GM23338 (cell line): ENCODE measurements around the gene RAB25.

ENCODE experiments used
- CREB1 ChIP-seq: fragments of 250-450 bp; sonication (Bioruptor Pico); IDR thresholded peaks from 2 replicates; pipeline ENCODE4 v1.5.0; 2020; ENCODE audit warnings: low read depth, mild to moderate bottlenecking, moderate library complexity
- EZH2 ChIP-seq: fragments of 200-600 bp; sonication (generic); IDR thresholded peaks from one replicate; pipeline ENCODE4 v1.8.0; 2017; ENCODE audit warnings: antibody characterized with exemption, mild to moderate bottlenecking, low read depth; ENCODE audit not compliant: unreplicated experiment
- EZH2phosphoT487 ChIP-seq: fragments of 200-600 bp; sonication (generic); IDR thresholded peaks from one replicate; pipeline ENCODE4 v1.8.1; 2018; ENCODE audit warnings: antibody characterized with exemption; ENCODE audit not compliant: unreplicated experiment
- JUNB ChIP-seq: IDR thresholded peaks from one replicate; pipeline ENCODE4 v1.6.1; 2016; ENCODE audit warnings: antibody characterized with exemption; ENCODE audit not compliant: unreplicated experiment
- POLR2AphosphoS5 ChIP-seq: IDR thresholded peaks from 2 replicates; pipeline ENCODE4 v1.6.1; 2016; ENCODE audit warnings: antibody characterized with exemption, low read depth
- STAT1 ChIP-seq: IDR thresholded peaks from one replicate; pipeline ENCODE4 v1.6.1; 2016; ENCODE audit warnings: antibody characterized with exemption; ENCODE audit not compliant: unreplicated experiment
- ZNF114 ChIP-seq: fragments of 250-450 bp; sonication (Bioruptor Pico); IDR thresholded peaks from 2 replicates; pipeline ENCODE4 v1.5.0; 2020; ENCODE audit warnings: mild to moderate bottlenecking, moderate library complexity
- ZNF331 ChIP-seq: fragments of 250-450 bp; sonication (Bioruptor Pico); IDR thresholded peaks from 2 replicates; pipeline ENCODE4 v1.5.0; 2020; ENCODE audit warnings: low read depth, mild to moderate bottlenecking, moderate library complexity
- TF ChIP-seq, protein P1 (sequence below), 2 experiments: fragments of 200-600 bp in 1 of 2; sonication (generic) in 1 of 2; conservative IDR thresholded peaks; 2 replicates each; pipeline versions ENCODE4 v1.5.1 to v1.6.1; 2016 to 2017; ENCODE audit warnings: antibody characterized with exemption in 2 of 2, low read depth in 2 of 2, mild to moderate bottlenecking in 2 of 2, moderate library complexity in 1 of 2
- TF ChIP-seq, protein P2 (sequence below): IDR thresholded peaks from one replicate; pipeline ENCODE4 v1.6.1; 2018; ENCODE audit warnings: antibody characterized with exemption; ENCODE audit not compliant: unreplicated experiment
- TF ChIP-seq, protein P3 (sequence below): IDR thresholded peaks from 2 replicates; pipeline ENCODE4 v1.6.1; 2016; ENCODE audit warnings: antibody characterized with exemption

DNA sequence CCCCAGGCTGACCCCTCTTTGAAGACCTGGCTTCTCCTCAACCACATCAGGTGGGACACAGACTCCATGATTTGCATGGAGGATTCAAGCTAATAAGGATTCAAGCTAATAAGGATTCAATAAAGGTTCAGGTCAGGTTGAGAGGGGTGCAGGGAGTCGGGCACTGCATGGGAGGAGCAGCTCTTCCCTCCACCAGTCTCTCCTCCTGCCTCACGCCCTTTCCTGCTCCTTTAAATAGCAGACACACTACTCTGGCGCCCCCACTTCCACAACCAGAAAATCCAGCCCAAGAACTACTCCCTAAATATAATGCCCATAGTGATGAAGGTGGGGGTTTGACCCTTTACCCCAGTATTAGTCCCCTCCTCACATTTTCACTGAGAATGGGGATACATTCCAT, 14.2 kb downstream of the RAB25 start:
- TF ChIP-seq POLR2AphosphoS5: no peak
- TF ChIP-seq, protein P1, sequence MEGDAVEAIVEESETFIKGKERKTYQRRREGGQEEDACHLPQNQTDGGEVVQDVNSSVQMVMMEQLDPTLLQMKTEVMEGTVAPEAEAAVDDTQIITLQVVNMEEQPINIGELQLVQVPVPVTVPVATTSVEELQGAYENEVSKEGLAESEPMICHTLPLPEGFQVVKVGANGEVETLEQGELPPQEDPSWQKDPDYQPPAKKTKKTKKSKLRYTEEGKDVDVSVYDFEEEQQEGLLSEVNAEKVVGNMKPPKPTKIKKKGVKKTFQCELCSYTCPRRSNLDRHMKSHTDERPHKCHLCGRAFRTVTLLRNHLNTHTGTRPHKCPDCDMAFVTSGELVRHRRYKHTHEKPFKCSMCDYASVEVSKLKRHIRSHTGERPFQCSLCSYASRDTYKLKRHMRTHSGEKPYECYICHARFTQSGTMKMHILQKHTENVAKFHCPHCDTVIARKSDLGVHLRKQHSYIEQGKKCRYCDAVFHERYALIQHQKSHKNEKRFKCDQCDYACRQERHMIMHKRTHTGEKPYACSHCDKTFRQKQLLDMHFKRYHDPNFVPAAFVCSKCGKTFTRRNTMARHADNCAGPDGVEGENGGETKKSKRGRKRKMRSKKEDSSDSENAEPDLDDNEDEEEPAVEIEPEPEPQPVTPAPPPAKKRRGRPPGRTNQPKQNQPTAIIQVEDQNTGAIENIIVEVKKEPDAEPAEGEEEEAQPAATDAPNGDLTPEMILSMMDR (conservative IDR thresholded peaks at IDR 0.05; ENCODE audit: low read depth in 2 of 2): peak; percentile 6 to 41; a peak in 2 of 4 replicates
- TF ChIP-seq EZH2: no peak
- TF ChIP-seq JUNB: no peak
- no peak for TF ChIP-seq EZH2phosphoT487
- TF ChIP-seq, protein P2, sequence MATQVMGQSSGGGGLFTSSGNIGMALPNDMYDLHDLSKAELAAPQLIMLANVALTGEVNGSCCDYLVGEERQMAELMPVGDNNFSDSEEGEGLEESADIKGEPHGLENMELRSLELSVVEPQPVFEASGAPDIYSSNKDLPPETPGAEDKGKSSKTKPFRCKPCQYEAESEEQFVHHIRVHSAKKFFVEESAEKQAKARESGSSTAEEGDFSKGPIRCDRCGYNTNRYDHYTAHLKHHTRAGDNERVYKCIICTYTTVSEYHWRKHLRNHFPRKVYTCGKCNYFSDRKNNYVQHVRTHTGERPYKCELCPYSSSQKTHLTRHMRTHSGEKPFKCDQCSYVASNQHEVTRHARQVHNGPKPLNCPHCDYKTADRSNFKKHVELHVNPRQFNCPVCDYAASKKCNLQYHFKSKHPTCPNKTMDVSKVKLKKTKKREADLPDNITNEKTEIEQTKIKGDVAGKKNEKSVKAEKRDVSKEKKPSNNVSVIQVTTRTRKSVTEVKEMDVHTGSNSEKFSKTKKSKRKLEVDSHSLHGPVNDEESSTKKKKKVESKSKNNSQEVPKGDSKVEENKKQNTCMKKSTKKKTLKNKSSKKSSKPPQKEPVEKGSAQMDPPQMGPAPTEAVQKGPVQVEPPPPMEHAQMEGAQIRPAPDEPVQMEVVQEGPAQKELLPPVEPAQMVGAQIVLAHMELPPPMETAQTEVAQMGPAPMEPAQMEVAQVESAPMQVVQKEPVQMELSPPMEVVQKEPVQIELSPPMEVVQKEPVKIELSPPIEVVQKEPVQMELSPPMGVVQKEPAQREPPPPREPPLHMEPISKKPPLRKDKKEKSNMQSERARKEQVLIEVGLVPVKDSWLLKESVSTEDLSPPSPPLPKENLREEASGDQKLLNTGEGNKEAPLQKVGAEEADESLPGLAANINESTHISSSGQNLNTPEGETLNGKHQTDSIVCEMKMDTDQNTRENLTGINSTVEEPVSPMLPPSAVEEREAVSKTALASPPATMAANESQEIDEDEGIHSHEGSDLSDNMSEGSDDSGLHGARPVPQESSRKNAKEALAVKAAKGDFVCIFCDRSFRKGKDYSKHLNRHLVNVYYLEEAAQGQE: no peak
- TF ChIP-seq CREB1 (CRISPR knock-in tag): no peak
- TF ChIP-seq STAT1: no peak
- TF ChIP-seq, protein P3, sequence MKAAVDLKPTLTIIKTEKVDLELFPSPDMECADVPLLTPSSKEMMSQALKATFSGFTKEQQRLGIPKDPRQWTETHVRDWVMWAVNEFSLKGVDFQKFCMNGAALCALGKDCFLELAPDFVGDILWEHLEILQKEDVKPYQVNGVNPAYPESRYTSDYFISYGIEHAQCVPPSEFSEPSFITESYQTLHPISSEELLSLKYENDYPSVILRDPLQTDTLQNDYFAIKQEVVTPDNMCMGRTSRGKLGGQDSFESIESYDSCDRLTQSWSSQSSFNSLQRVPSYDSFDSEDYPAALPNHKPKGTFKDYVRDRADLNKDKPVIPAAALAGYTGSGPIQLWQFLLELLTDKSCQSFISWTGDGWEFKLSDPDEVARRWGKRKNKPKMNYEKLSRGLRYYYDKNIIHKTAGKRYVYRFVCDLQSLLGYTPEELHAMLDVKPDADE: no peak
- TF ChIP-seq ZNF114 (CRISPR knock-in tag): no peak
- TF ChIP-seq ZNF331 (CRISPR knock-in tag): no peak
